Measurements from ENCODE around the gene CELF4. TPM values are rescaled to one million over a fixed set of nuclear protein-coding genes. Genes with fewer than 3 reads are reported as not detected.

CELF4 gene
- total and polyA plus RNA-seq, 10 of the 15 experiments (the other 5 are each of a cell fraction or from before 2014, with no cell fraction given) = 0.03 to 0.32 TPM; not detected in 8

DNA sequence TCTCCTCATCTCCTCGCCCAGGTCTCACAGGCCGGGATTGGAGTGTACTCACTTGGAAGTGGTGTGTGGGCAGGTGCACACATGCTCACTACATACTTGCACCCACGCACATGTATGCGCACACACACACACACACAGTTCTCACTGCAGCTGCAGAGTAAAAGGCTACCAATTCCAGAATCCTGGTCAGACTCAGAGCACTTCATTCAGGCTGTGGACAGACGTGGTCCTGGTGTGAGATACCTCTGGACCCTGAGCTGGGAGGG, 19.4 kb downstream of the CELF4 start:
- H3K27ac ChIP-seq (ENCODE audit: control insufficient read depth, insufficient read depth) = no peak overlapping the region
- no peaks in the 10 kb centered on the region for H4K20me1 ChIP-seq (ENCODE audit: control insufficient read depth, insufficient read depth)
- no peak overlapping the region for H2AFZ ChIP-seq (ENCODE audit: control insufficient read depth, low read depth, low read length)
- RAD21 ChIA-PET (ENCODE audit: unreplicated experiment) = no interaction called here
- H3K36me3 ChIP-seq (ENCODE audit: control insufficient read depth in 2 of 2, insufficient read depth in 2 of 2, low read length in 1 of 2) = no peaks in the 10 kb centered on the region
- no peak overlapping the region for H3K4me2 ChIP-seq (ENCODE audit: control insufficient read depth, insufficient read depth)
- FAIRE-seq (no peak), ATAC-seq (no peak), DNase-seq (ENCODE audit: low read depth, low spot score) (no peak)
- no peak overlapping the region for H3K4me3 ChIP-seq
- SMC1A ChIA-PET (ENCODE audit: uncharacterized antibody, unreplicated experiment) = no interaction called here
- peaks cover 1 to 2% of the 10 kb centered on the region in 2 experiments; a peak in 3 of 4 replicates for H3K27me3 ChIP-seq (replicated peaks in 1 of 2; ENCODE audit: control insufficient read depth in 2 of 2, insufficient read depth in 2 of 2, low read length in 1 of 2)
- in situ Hi-C loops (cut with MboI) = loop anchor here (25.0 kb wide), 1 partner anchor 609 kb away; no protein-coding TSS in a partner anchor
- H3K79me2 ChIP-seq (ENCODE audit: control insufficient read depth, insufficient read depth, low read length) = no peaks in the 10 kb centered on the region
- CTCF ChIA-PET = no interaction called here
- no peaks in the 10 kb centered on the region for H3K4me1 ChIP-seq (ENCODE audit: control insufficient read depth, insufficient read depth, low read length)
- no peak for TF ChIP-seq EP300 (IDR thresholded peaks at IDR 0.05; ENCODE audit: borderline replicate concordance in 1 of 2, control insufficient read depth in 1 of 2, low read depth in 2 of 2, low read length in 2 of 2)
- no peak for TF ChIP-seq IRF4 (IDR thresholded peaks at IDR 0.05; ENCODE audit: low read depth, low read length)
- TF ChIP-seq ESRRA (IDR thresholded peaks at IDR 0.05; ENCODE audit: low read length) = no peak
- TF ChIP-seq SUPT20H (IDR thresholded peaks at IDR 0.05; ENCODE audit: borderline replicate concordance, control insufficient read depth, low read depth, low read length) = no peak
- no peak for TF ChIP-seq RAD21 (IDR thresholded peaks at IDR 0.05; ENCODE audit: insufficient read depth, low read depth, low read length)
- TF ChIP-seq BCL3 (IDR thresholded peaks at IDR 0.05; ENCODE audit: borderline replicate concordance, insufficient read depth, low read depth, low read length, poor library complexity, severe bottlenecking) = no peak
- TF ChIP-seq, protein P1, sequence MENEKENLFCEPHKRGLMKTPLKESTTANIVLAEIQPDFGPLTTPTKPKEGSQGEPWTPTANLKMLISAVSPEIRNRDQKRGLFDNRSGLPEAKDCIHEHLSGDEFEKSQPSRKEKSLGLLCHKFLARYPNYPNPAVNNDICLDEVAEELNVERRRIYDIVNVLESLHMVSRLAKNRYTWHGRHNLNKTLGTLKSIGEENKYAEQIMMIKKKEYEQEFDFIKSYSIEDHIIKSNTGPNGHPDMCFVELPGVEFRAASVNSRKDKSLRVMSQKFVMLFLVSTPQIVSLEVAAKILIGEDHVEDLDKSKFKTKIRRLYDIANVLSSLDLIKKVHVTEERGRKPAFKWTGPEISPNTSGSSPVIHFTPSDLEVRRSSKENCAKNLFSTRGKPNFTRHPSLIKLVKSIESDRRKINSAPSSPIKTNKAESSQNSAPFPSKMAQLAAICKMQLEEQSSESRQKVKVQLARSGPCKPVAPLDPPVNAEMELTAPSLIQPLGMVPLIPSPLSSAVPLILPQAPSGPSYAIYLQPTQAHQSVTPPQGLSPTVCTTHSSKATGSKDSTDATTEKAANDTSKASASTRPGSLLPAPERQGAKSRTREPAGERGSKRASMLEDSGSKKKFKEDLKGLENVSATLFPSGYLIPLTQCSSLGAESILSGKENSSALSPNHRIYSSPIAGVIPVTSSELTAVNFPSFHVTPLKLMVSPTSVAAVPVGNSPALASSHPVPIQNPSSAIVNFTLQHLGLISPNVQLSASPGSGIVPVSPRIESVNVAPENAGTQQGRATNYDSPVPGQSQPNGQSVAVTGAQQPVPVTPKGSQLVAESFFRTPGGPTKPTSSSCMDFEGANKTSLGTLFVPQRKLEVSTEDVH (IDR thresholded peaks at IDR 0.05; ENCODE audit: low read depth, partially characterized antibody) = no peak
- TF ChIP-seq IRF5 (IDR thresholded peaks at IDR 0.05; ENCODE audit: borderline replicate concordance) = no peak
- no peak overlapping the region for H3K9ac ChIP-seq (ENCODE audit: control insufficient read depth, insufficient read depth, low read length)
- no peaks in the 10 kb centered on the region for H3K9me3 ChIP-seq (replicated peaks; ENCODE audit: control insufficient read depth, insufficient read depth, low read length)
- POLR2A ChIA-PET = no interaction called here
- no TSS peak for BruUV-seq (replicated peaks)
- WGBS (ENCODE audit: insufficient coverage, insufficient replicate concordance, low lambda C conversion rate, missing lambda C conversion rate) = 27% methylated on average over 5 of the region's 5 CpGs
- intact Hi-C loops (cut with micrococcal nuclease; ENCODE audit: unreplicated experiment) = no loop called here

All from GM12878 (cell line).